HepG2 (cell line): ENCODE data around the gene CDC42EP5. TPM values are rescaled to one million over a fixed set of nuclear protein-coding genes. Genes with fewer than 3 reads are reported as not detected.

Experiments used
- DMAP1 ChIP-seq: IDR thresholded peaks from 2 replicates; pipeline ENCODE4 v1.6.1; 2016
- GABPB1 ChIP-seq: IDR thresholded peaks from 2 replicates; pipeline ENCODE4 v1.6.1; 2016; ENCODE audit warnings: mild to moderate bottlenecking, missing genetic modification reagents, moderate library complexity, missing compliant biosample characterization
- MED1 ChIP-seq: sonication (generic); formaldehyde crosslinking; IDR thresholded peaks from 2 replicates; pipeline ENCODE4 v1.4.0; 2020; ENCODE audit warnings: missing genetic modification reagents
- RBFOX2 ChIP-seq: fragments of 200-400 bp; formaldehyde crosslinking; IDR thresholded peaks from 2 replicates; pipeline ENCODE4 v1.6.1; 2017; ENCODE audit warnings: low read depth, mild to moderate bottlenecking, low read length
- SMAD1 ChIP-seq: sonication (generic); formaldehyde crosslinking; IDR thresholded peaks from 2 replicates; pipeline ENCODE4 v1.4.0; 2020; ENCODE audit warnings: missing genetic modification reagents, low read depth, mild to moderate bottlenecking, borderline replicate concordance
- SOX6 ChIP-seq, 2 experiments: fragments of 450-650 bp in 1 of 2; sonication (generic) in 1 of 2; formaldehyde crosslinking in 1 of 2; IDR thresholded peaks; 2 replicates each; pipeline versions ENCODE4 v1.4.0 to v1.6.1; 2017 to 2020; ENCODE audit warnings: antibody characterized with exemption in 1 of 2, mild to moderate bottlenecking in 1 of 2, missing genetic modification reagents in 1 of 2
- TEAD3 ChIP-seq: optimal IDR thresholded peaks from 2 replicates; pipeline ENCODE3; 2016; ENCODE audit warnings: borderline replicate concordance
- ZMAT3 ChIP-seq: sonication (generic); formaldehyde crosslinking; conservative IDR thresholded peaks from 2 replicates; pipeline ENCODE4 v1.7.0; 2021; ENCODE audit warnings: missing genetic modification reagents
- ZMYM3 ChIP-seq: sonication (generic); formaldehyde crosslinking; IDR thresholded peaks from 2 replicates; pipeline ENCODE4 v1.5.1; 2020; ENCODE audit warnings: mild to moderate bottlenecking, missing genetic modification reagents
- polyA plus RNA-seq, 8 experiments: library from polyadenylated mRNA; depleted of rRNA in 3 of 8; stranded (reverse) in 7 of 8; unstranded in 1 of 8; fragments of >200 nt; fragmentation: Illumina TruSeq in 4 of 8; extraction: Trizol in 4 of 8; gene quantifications; 2 replicates each; pipeline versions ENCODE4 v1.2.1 to v1.2.3, GENCODE V29; 2011 to 2016; ENCODE audit warnings: low read depth in 4 of 8, missing spikeins in 1 of 8, mixed read lengths in 1 of 8; ENCODE audit not compliant: insufficient read depth in 1 of 8
- total RNA-seq, 5 experiments: library from RNA; depleted of rRNA; stranded (reverse); fragments of >200 nt; fragmentation: Illumina TruSeq; extraction: Trizol; gene quantifications; 2 replicates each; pipeline ENCODE4 v1.2.3, GENCODE V29; 2016; ENCODE audit warnings: low read depth in 1 of 5
- TF ChIP-seq, protein P1 (sequence below): sonication (generic); formaldehyde crosslinking; IDR thresholded peaks from 2 replicates; pipeline ENCODE4 v1.5.0; 2020; ENCODE audit warnings: mild to moderate bottlenecking, missing genetic modification reagents
- TF ChIP-seq, protein P2 (sequence below): sonication (generic); formaldehyde crosslinking; IDR thresholded peaks from 2 replicates; pipeline ENCODE4 v1.5.1; 2020; ENCODE audit warnings: missing genetic modification reagents, mild to moderate bottlenecking, borderline replicate concordance
- TF ChIP-seq, protein P3 (sequence below): sonication (generic); formaldehyde crosslinking; IDR thresholded peaks from 2 replicates; pipeline ENCODE4 v1.4.0; 2020; ENCODE audit warnings: mild to moderate bottlenecking, missing genetic modification reagents
- TF ChIP-seq, protein P4 (sequence below): sonication (generic); formaldehyde crosslinking; conservative IDR thresholded peaks from 2 replicates; pipeline ENCODE4 v1.4.0; 2020; ENCODE audit warnings: missing genetic modification reagents

Gene CDC42EP5
- total and polyA plus RNA-seq, 2 of the 13 experiments (the other 11 are each of a cell fraction or from before 2014, with no cell fraction given): 0.41 to 1.6 TPM

DNA sequence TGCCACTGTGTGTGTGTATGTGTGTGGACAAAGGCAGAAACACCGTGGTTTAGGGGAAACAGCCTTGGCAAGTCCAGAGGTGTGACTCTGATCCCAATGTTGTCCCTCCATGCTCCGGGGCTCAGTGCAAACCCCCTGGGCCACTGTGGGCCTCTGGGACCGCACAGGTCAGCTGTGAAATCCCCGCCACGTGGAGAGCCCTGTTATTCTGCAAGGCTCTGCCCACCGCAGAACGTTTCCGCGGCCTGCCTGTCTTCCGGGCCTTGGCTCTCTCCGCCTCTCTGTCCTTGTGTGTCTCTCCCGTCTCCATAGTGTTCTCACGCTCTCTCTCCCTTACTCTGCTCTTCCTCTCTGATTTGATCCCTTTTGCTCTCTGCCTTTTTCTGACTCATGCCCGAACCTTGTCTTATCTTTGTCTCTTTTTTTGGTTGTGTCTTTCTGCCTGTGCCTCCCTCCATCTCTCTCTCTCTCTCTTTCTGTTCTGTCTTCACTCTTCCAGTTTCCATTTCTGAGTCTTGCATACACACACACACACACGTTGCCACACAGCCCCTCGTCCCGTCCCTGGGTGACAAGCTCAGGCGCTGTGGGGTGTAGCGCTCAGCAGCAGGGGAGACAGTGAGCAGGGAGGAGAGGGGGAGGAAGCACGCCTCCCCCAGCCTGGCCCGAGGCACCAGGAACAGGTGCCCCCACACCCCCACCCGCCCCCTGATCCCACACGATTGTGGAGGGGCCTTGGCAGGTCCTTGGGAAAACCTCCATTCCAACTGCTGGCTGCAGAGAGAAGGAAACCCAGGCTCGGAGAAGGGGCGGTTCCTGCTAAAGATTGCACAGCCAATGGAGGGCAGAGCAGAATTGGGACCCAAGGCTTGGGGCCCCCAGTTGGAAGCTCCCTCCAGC is 54.8 kb downstream of the CDC42EP5 start (continued):
- TF ChIP-seq, protein P1, sequence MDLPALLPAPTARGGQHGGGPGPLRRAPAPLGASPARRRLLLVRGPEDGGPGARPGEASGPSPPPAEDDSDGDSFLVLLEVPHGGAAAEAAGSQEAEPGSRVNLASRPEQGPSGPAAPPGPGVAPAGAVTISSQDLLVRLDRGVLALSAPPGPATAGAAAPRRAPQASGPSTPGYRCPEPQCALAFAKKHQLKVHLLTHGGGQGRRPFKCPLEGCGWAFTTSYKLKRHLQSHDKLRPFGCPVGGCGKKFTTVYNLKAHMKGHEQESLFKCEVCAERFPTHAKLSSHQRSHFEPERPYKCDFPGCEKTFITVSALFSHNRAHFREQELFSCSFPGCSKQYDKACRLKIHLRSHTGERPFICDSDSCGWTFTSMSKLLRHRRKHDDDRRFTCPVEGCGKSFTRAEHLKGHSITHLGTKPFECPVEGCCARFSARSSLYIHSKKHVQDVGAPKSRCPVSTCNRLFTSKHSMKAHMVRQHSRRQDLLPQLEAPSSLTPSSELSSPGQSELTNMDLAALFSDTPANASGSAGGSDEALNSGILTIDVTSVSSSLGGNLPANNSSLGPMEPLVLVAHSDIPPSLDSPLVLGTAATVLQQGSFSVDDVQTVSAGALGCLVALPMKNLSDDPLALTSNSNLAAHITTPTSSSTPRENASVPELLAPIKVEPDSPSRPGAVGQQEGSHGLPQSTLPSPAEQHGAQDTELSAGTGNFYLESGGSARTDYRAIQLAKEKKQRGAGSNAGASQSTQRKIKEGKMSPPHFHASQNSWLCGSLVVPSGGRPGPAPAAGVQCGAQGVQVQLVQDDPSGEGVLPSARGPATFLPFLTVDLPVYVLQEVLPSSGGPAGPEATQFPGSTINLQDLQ (CRISPR knock-in tag): 0 out of 2 replicates have a peak, but pooled peaks have one; percentile 28
- TF ChIP-seq TEAD3 (CRISPR knock-in tag) (peak; percentile 21), GABPB1 (0 out of 2 replicates have a peak, but pooled peaks have one; percentile 25), DMAP1 (CRISPR knock-in tag) (peak; percentile 39; the same call in 1 of the 2 replicates), SMAD1 (CRISPR knock-in tag) (0 out of 2 replicates have a peak, but pooled peaks have one; percentile 61), ZMAT3 (no peak), MED1 (CRISPR knock-in tag) (0 out of 2 replicates have a peak, but pooled peaks have one; percentile 17), RBFOX2 (peak; percentile 45; the same call in 1 of the 2 replicates), ZMYM3 (0 out of 2 replicates have a peak, but pooled peaks have one; percentile 15), SOX6 (IDR thresholded peaks at IDR 0.05) (no peak), SOX6 (CRISPR knock-in tag; IDR thresholded peaks at IDR 0.05) (0 out of 2 replicates have a peak, but pooled peaks have one; percentile 16)
- TF ChIP-seq, protein P2, sequence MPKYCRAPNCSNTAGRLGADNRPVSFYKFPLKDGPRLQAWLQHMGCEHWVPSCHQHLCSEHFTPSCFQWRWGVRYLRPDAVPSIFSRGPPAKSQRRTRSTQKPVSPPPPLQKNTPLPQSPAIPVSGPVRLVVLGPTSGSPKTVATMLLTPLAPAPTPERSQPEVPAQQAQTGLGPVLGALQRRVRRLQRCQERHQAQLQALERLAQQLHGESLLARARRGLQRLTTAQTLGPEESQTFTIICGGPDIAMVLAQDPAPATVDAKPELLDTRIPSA: no peak
- TF ChIP-seq, protein P3, sequence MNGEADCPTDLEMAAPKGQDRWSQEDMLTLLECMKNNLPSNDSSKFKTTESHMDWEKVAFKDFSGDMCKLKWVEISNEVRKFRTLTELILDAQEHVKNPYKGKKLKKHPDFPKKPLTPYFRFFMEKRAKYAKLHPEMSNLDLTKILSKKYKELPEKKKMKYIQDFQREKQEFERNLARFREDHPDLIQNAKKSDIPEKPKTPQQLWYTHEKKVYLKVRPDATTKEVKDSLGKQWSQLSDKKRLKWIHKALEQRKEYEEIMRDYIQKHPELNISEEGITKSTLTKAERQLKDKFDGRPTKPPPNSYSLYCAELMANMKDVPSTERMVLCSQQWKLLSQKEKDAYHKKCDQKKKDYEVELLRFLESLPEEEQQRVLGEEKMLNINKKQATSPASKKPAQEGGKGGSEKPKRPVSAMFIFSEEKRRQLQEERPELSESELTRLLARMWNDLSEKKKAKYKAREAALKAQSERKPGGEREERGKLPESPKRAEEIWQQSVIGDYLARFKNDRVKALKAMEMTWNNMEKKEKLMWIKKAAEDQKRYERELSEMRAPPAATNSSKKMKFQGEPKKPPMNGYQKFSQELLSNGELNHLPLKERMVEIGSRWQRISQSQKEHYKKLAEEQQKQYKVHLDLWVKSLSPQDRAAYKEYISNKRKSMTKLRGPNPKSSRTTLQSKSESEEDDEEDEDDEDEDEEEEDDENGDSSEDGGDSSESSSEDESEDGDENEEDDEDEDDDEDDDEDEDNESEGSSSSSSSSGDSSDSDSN (CRISPR knock-in tag): 0 out of 2 replicates have a peak, but pooled peaks have one; percentile 20
- TF ChIP-seq, protein P4, sequence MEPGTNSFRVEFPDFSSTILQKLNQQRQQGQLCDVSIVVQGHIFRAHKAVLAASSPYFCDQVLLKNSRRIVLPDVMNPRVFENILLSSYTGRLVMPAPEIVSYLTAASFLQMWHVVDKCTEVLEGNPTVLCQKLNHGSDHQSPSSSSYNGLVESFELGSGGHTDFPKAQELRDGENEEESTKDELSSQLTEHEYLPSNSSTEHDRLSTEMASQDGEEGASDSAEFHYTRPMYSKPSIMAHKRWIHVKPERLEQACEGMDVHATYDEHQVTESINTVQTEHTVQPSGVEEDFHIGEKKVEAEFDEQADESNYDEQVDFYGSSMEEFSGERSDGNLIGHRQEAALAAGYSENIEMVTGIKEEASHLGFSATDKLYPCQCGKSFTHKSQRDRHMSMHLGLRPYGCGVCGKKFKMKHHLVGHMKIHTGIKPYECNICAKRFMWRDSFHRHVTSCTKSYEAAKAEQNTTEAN (CRISPR knock-in tag): peak; percentile 61; the same call in 1 of the 2 replicates
